NOMO-1 treated with DMSO at 0.1 percent for 48 hours (cell line): ENCODE data around the gene PRM3.

ENCODE experiments used
- DNase-seq: peaks from one replicate; lab custom pipeline; 2025; ENCODE audit not compliant: unreplicated experiment; lab: John Stamatoyannopoulos, UW

The PRM3 gene

GRCh38 chr16:11229432-11229831, 44.0 kb downstream of the PRM3 start:
- no peak for DNase-seq

- DNase-seq: no peak
Measured at GRCh38 chr16:11225677-11226549, 47.5 kb downstream of the PRM3 start.

- no peak for DNase-seq
Measured at GRCh38 chr16:11224894-11225676, 48.3 kb downstream of the PRM3 start.

GRCh38 chr16:11224096-11224893, 49.1 kb downstream of the PRM3 start:
- peak; percentile 79 for DNase-seq
